Endothelial cell of umbilical vein (primary cell): ENCODE results near the gene AADAT. TPM values are rescaled to one million over a fixed set of nuclear protein-coding genes. Genes with fewer than 3 reads are reported as not detected.

ENCODE experiments used
- BruUV-seq: library from RNA; stranded (reverse); fragments of 400-500 nt; replicated peaks from 2 replicates; lab custom pipeline; 2021; lab: Mats Ljungman, UMichigan
- CTCF ChIA-PET: fragments of 300-600, 350-600 bp; sonication (Branson Sonifier 250); formaldehyde crosslinking; loops from one replicate; lab custom pipeline; 2021; ENCODE audit warnings: antibody characterized with exemption, inconsistent platforms; lab: Charles Lee
- POLR2A ChIA-PET: fragments of 300-600, 350-600 bp; sonication (Branson Sonifier 250); formaldehyde crosslinking; loops from one replicate; lab custom pipeline; 2021; ENCODE audit warnings: antibody characterized with exemption, inconsistent platforms; lab: Charles Lee
- DNase-seq: peaks from one replicate; pipeline ENCODE4 v3.0.0-alpha.2; 2011; ENCODE audit warnings: low read depth, low spot score
- FAIRE-seq: peaks from 2 replicates; lab custom pipeline; 2011; peaks lifted over from hg19 to GRCh38; lab: Jason Lieb, UNC
- H2AFZ ChIP-seq: 2 replicates; pipeline ENCODE4 v1.6.0; 2012; ENCODE audit warnings: low read depth, low read length, control low read depth, inconsistent platforms
- H3K27ac ChIP-seq: 2 replicates; pipeline ENCODE4 v1.5.1; 2011; ENCODE audit warnings: low read depth, mild to moderate bottlenecking, control low read depth, low read length, moderate library complexity; ENCODE audit not compliant: insufficient read depth
- H3K27me3 ChIP-seq, 2 experiments: 2 replicates each; pipeline versions ENCODE4 v1.6.0 to v1.6.1; 2011; ENCODE audit warnings: low read length in 2 of 2, mixed read lengths in 1 of 2; ENCODE audit not compliant: control insufficient read depth in 2 of 2, insufficient read depth in 2 of 2
- H3K36me3 ChIP-seq, 2 experiments: 2 replicates in 1 of 2; 3 replicates in 1 of 2; pipeline ENCODE4 v1.5.1; 2011; ENCODE audit warnings: low read length in 2 of 2, mild to moderate bottlenecking in 1 of 2, moderate library complexity in 1 of 2; ENCODE audit not compliant: control insufficient read depth in 2 of 2, insufficient read depth in 2 of 2; ENCODE audit errors: extremely low read depth in 1 of 2
- H3K4me1 ChIP-seq: 3 replicates; pipeline ENCODE4 v1.5.1; 2011; ENCODE audit warnings: mild to moderate bottlenecking, low read length; ENCODE audit not compliant: control insufficient read depth, insufficient read depth; ENCODE audit errors: extremely low read depth
- H3K4me2 ChIP-seq: 2 replicates; pipeline ENCODE4 v1.6.1; 2011; ENCODE audit warnings: low read length, control low read depth, mixed read lengths; ENCODE audit not compliant: insufficient read depth
- H3K4me3 ChIP-seq, 3 experiments: fragments of 200-600 bp in 1 of 3; sonication (generic), shearing (Covaris generic) in 1 of 3; replicated peaks in 1 of 3; 2 replicates each; pipeline ENCODE4 v1.5.1; 2011 to 2016; ENCODE audit warnings: control low read depth in 3 of 3, low read length in 3 of 3, mild to moderate bottlenecking in 2 of 3, inconsistent platforms in 1 of 3, low read depth in 1 of 3, moderate library complexity in 1 of 3; ENCODE audit not compliant: insufficient read depth in 1 of 3
- H3K79me2 ChIP-seq: 2 replicates; pipeline ENCODE4 v1.6.0; 2012; ENCODE audit warnings: low read length, inconsistent platforms; ENCODE audit not compliant: control insufficient read depth, insufficient read depth
- H3K9ac ChIP-seq: replicated peaks from 2 replicates; pipeline ENCODE3; 2011; ENCODE audit warnings: low read length, control low read depth; ENCODE audit not compliant: insufficient read depth; ENCODE audit errors: extremely low read depth
- H3K9me1 ChIP-seq: replicated peaks from 3 replicates; pipeline ENCODE4 v1.6.0; 2011; ENCODE audit warnings: mild to moderate bottlenecking, low read length; ENCODE audit not compliant: control insufficient read depth, insufficient read depth; ENCODE audit errors: extremely low read depth
- H3K9me3 ChIP-seq: replicated peaks from 2 replicates; pipeline ENCODE4 v1.5.1; 2012; ENCODE audit warnings: low read length, inconsistent platforms; ENCODE audit not compliant: control insufficient read depth, insufficient read depth
- H4K20me1 ChIP-seq: replicated peaks from 2 replicates; pipeline ENCODE3; 2011; ENCODE audit warnings: mild to moderate bottlenecking, low read length; ENCODE audit not compliant: control insufficient read depth, insufficient read depth; ENCODE audit errors: extremely low read depth
- EZH2 ChIP-seq: IDR thresholded peaks from 2 replicates; pipeline ENCODE4 v1.6.1; 2012; ENCODE audit warnings: borderline replicate concordance, low read depth, mild to moderate bottlenecking, moderate library complexity, low read length, inconsistent platforms; ENCODE audit not compliant: severe bottlenecking
- FOS ChIP-seq: IDR thresholded peaks from 2 replicates; pipeline ENCODE4 v1.6.1; 2011; ENCODE audit warnings: mild to moderate bottlenecking, low read length, moderate library complexity, borderline replicate concordance; ENCODE audit not compliant: insufficient read depth
- GATA2 ChIP-seq: IDR thresholded peaks from 2 replicates; pipeline ENCODE4 v1.7.0; 2011; ENCODE audit warnings: low read depth, mild to moderate bottlenecking, moderate library complexity, mixed read lengths, low read length; ENCODE audit not compliant: insufficient read length, insufficient read depth
- JUN ChIP-seq: IDR thresholded peaks from 2 replicates; pipeline ENCODE4 v1.6.1; 2011; ENCODE audit warnings: borderline replicate concordance, low read depth; ENCODE audit not compliant: insufficient read length, insufficient read depth
- MYC ChIP-seq: IDR thresholded peaks from one replicate; pipeline ENCODE4 v1.6.1; 2011; ENCODE audit warnings: mild to moderate bottlenecking, low read depth, low read length
- POLR2A ChIP-seq: IDR thresholded peaks from 2 replicates; pipeline ENCODE4 v1.6.1; 2012; ENCODE audit warnings: low read depth, mild to moderate bottlenecking, control low read depth, low read length
- POLR2AphosphoS5 ChIP-seq: IDR thresholded peaks from 2 replicates; pipeline ENCODE4 v1.6.1; 2012; ENCODE audit warnings: low read depth, mild to moderate bottlenecking, control low read depth, low read length, moderate library complexity; ENCODE audit not compliant: insufficient read depth
- dilution Hi-C: fragments of 300-500 bp; cut with MboI; formaldehyde crosslinking; loops from one replicate; pipeline ENCODE4 v1.15.0; 2019; ENCODE audit warnings: low sequenced_read_pairs; ENCODE audit not compliant: extremely low pct_ligation_motif_present
- intact Hi-C: fragments of 100-400 bp; cut with micrococcal nuclease; formaldehyde crosslinking; loops from one replicate; pipeline ENCODE4 v1.10.0; 2022
- polyA plus RNA-seq, 4 experiments: library from polyadenylated mRNA; depleted of rRNA in 3 of 4; stranded (reverse) in 3 of 4; unstranded in 1 of 4; fragments of >200 nt; gene quantifications; 2 replicates each; pipeline versions ENCODE4 v1.2.1 to v1.2.3, GENCODE V29; 2011 to 2012; ENCODE audit warnings: missing spikeins in 1 of 4
- total RNA-seq: library from RNA; stranded (reverse); gene quantifications from 2 replicates; pipeline ENCODE4 v1.2.3, GENCODE V29; 2021
- TF ChIP-seq, protein P1 (sequence below), 2 donors: IDR thresholded peaks; 1 replicate in 1 of 2; 2 replicates in 1 of 2; pipeline ENCODE4 v1.5.1; 2011; ENCODE audit warnings: low read length in 2 of 2, mild to moderate bottlenecking in 2 of 2, moderate library complexity in 2 of 2, control low read depth in 1 of 2, inconsistent platforms in 1 of 2, low read depth in 1 of 2; ENCODE audit not compliant: insufficient read depth in 1 of 2; ENCODE audit errors: extremely low read depth in 1 of 2
- TF ChIP-seq, protein P2 (sequence below): IDR thresholded peaks from 2 replicates; pipeline ENCODE4 v1.6.1; 2011; ENCODE audit not compliant: insufficient read depth, insufficient read length

Gene AADAT
- total and polyA plus RNA-seq, 2 donors (not counting 3 experiments of a cell fraction or from before 2014, with no cell fraction given), result 1.8 to 2.5 TPM

- ChIA-PET CTCF (no interaction called here), POLR2A (no interaction called here)
- no peak overlapping the region for H3K9ac ChIP-seq
- no peak overlapping the region for H2AFZ ChIP-seq
- no peaks in the 10 kb centered on the region for H3K9me1 ChIP-seq
- H4K20me1 ChIP-seq, result no peaks in the 10 kb centered on the region
- dilution Hi-C loops (no loop called here), intact Hi-C loops (no loop called here)
- peaks cover 0 to 1% of the 10 kb centered on the region in 2 experiments for H3K27me3 ChIP-seq
- H3K36me3 ChIP-seq, result no peaks in the 10 kb centered on the region
- no peak for FAIRE-seq
- no peaks in the 10 kb centered on the region for H3K4me1 ChIP-seq
- H3K9me3 ChIP-seq, result no peaks in the 10 kb centered on the region
- no peak overlapping the region for H3K4me3 ChIP-seq
- no peak overlapping the region for H3K4me2 ChIP-seq
- no peak overlapping the region for H3K27ac ChIP-seq
- no TSS peak for BruUV-seq
- no peak for TF ChIP-seq JUN
- TF ChIP-seq, protein P1, sequence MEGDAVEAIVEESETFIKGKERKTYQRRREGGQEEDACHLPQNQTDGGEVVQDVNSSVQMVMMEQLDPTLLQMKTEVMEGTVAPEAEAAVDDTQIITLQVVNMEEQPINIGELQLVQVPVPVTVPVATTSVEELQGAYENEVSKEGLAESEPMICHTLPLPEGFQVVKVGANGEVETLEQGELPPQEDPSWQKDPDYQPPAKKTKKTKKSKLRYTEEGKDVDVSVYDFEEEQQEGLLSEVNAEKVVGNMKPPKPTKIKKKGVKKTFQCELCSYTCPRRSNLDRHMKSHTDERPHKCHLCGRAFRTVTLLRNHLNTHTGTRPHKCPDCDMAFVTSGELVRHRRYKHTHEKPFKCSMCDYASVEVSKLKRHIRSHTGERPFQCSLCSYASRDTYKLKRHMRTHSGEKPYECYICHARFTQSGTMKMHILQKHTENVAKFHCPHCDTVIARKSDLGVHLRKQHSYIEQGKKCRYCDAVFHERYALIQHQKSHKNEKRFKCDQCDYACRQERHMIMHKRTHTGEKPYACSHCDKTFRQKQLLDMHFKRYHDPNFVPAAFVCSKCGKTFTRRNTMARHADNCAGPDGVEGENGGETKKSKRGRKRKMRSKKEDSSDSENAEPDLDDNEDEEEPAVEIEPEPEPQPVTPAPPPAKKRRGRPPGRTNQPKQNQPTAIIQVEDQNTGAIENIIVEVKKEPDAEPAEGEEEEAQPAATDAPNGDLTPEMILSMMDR (IDR thresholded peaks at IDR 0.05; ENCODE audit: extremely low read depth in 1 of 2, insufficient read depth in 1 of 2, low read depth in 1 of 2, low read length in 2 of 2), result no peak
- TF ChIP-seq, protein P2, sequence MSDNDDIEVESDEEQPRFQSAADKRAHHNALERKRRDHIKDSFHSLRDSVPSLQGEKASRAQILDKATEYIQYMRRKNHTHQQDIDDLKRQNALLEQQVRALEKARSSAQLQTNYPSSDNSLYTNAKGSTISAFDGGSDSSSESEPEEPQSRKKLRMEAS, result no peak
- no peak for TF ChIP-seq MYC
- no peak for TF ChIP-seq GATA2
- no peak for TF ChIP-seq EZH2
- TF ChIP-seq POLR2AphosphoS5, result no peak
- TF ChIP-seq FOS, result no peak
- no peak for TF ChIP-seq POLR2A
- DNase-seq, result no peak
- H3K79me2 ChIP-seq, result no peaks in the 10 kb centered on the region
These were observed 38.4 kb downstream of the AADAT start for GRCh38 chr4:170051402-170051801.
